Common myeloid progenitor, CD34-positive (primary cell): ENCODE results near the gene NCF4.
A peak's percentile ranks its signal among the peaks of the same experiment; 100 is the strongest.

ENCODE experiments used
- CTCF ChIA-PET: fragments of 350-600 bp; sonication (Branson Sonifier 250); formaldehyde crosslinking; loops from one replicate; lab custom pipeline; 2021; ENCODE audit warnings: antibody characterized with exemption; lab: Charles Lee
- POLR2A ChIA-PET: fragments of 350-600 bp; sonication (Branson Sonifier 250); formaldehyde crosslinking; loops from one replicate; lab custom pipeline; 2021; ENCODE audit warnings: antibody characterized with exemption; lab: Charles Lee
- DNase-seq, 3 donors: peaks; one replicate each; pipeline versions ENCODE4 v3.0.0 to v3.0.0-alpha.2; 2013
- H3K27ac ChIP-seq, 2 experiments: 1 replicate in 1 of 2; 2 replicates in 1 of 2; pipeline ENCODE4 v1.7.0; 2013; ENCODE audit warnings: inconsistent platforms in 2 of 2, low read length in 2 of 2, mild to moderate bottlenecking in 2 of 2, low read depth in 1 of 2, moderate library complexity in 1 of 2; ENCODE audit not compliant: severe bottlenecking in 2 of 2, insufficient read depth in 1 of 2, poor library complexity in 1 of 2
- H3K27me3 ChIP-seq, 5 experiments: replicated peaks in 2 of 5; 1 replicate in 3 of 5; 2 replicates in 2 of 5; pipeline versions ENCODE4 v1.6.1 to v1.7.0; 2013; ENCODE audit warnings: low read length in 4 of 5, mild to moderate bottlenecking in 2 of 5, moderate library complexity in 2 of 5, inconsistent platforms in 1 of 5; ENCODE audit not compliant: insufficient read depth in 5 of 5, control insufficient read depth in 4 of 5
- H3K36me3 ChIP-seq, 4 experiments: 1 replicate in 2 of 4; 2 replicates in 2 of 4; pipeline versions ENCODE4 v1.6.1 to v1.7.0; 2013; ENCODE audit warnings: low read length in 3 of 4, control low read depth in 1 of 4, mild to moderate bottlenecking in 1 of 4; ENCODE audit not compliant: control insufficient read depth in 4 of 4, insufficient read depth in 4 of 4
- H3K4me1 ChIP-seq, 4 experiments: 1 replicate in 3 of 4; 2 replicates in 1 of 4; pipeline versions ENCODE4 v1.6.1 to v1.7.1; 2013; ENCODE audit warnings: low read length in 3 of 4, mild to moderate bottlenecking in 3 of 4, control low read depth in 1 of 4, inconsistent platforms in 1 of 4, moderate library complexity in 1 of 4; ENCODE audit not compliant: control insufficient read depth in 4 of 4, insufficient read depth in 4 of 4; ENCODE audit errors: control extremely low read depth in 1 of 4
- H3K4me3 ChIP-seq, 7 experiments: 1 replicate in 4 of 7; 2 replicates in 3 of 7; pipeline versions ENCODE4 v1.5.1 to v1.7.0; 2013; ENCODE audit warnings: mild to moderate bottlenecking in 7 of 7, low read length in 6 of 7, moderate library complexity in 6 of 7, inconsistent platforms in 2 of 7, low read depth in 2 of 7, control low read depth in 1 of 7; ENCODE audit not compliant: insufficient read depth in 4 of 7, control insufficient read depth in 1 of 7; ENCODE audit errors: extremely low read depth in 1 of 7
- H3K9me3 ChIP-seq, 5 experiments: 1 replicate in 4 of 5; 2 replicates in 1 of 5; pipeline versions ENCODE4 v1.6.1 to v1.7.1; 2013; ENCODE audit warnings: low read length in 4 of 5, mild to moderate bottlenecking in 2 of 5, inconsistent platforms in 1 of 5, low read depth in 1 of 5, moderate library complexity in 1 of 5; ENCODE audit not compliant: control insufficient read depth in 4 of 5, insufficient read depth in 2 of 5; ENCODE audit errors: control extremely low read depth in 1 of 5
- WGBS: methylation state at CpG from one replicate; pipeline ENCODE4 v1.1.5; 2013; ENCODE audit not compliant: insufficient coverage; 5-methylcytosine and 5-hydroxymethylcytosine counted together

NCF4 gene

DNA sequence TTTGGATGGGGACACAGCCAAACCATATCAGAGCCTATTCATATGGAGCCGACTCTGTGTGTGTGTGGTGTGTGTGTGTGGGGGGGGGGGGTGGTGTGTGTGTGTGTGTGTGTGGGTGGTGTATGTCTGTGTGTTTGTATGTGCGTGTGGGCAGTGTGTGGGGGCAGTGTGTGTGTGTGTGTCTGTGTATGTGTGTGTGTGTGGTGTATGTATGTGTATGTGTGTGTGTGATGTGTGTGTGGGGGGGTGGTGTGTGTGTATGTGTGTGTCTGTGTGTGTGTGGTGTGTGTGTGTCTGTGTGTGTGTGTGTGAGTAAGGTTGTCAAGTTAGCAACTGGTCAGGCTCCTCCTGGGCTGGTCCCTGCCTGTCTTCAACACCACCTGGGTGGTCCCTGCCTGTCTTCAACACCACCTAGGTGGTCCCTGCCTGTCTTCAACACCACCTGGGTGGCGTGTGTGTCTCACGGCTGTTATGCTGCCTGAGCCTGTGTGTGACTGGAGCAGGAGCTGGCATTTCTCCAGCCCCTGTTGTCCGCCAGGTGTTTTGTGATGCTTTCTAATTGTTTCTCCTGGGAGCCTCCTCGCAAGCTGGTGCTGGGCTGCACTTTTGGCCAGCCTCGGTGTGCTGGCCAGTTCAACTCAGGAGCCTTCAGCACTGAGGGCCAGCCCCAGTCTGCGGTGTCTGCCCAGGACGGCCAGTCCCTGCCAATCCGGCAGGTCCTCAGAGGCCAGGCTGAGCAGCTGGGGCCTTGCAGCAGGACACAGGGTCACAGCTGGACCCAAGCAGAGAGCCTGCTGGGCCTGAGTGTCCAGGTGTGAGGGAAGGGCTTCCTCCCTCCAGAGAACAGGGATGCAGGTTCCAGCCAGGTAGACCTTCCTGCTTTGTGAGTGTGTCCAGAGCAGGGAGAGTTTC is 22.4 kb upstream of the NCF4 start:
- Histone ChIP-seq H3K4me3 (no peak overlapping the region), H3K27me3 (peaks cover 0 to 2% (median 1%) of the 10 kb centered on the region in 5 experiments), H3K9me3 (peaks cover 0 to 5% (median 2%) of the 10 kb centered on the region in 5 experiments), H3K27ac (no peak overlapping the region), H3K36me3 (no peaks in the 10 kb centered on the region), H3K4me1 (peaks cover 3 to 8% (median 5%) of the 10 kb centered on the region in 4 experiments)
- 99% methylated on average over 8 of the region's 10 CpGs for WGBS
- POLR2A ChIA-PET = no interaction called here
- DNase-seq = no peak
- CTCF ChIA-PET = interaction anchor here (1.6 kb wide), 1 partner anchor 34 kb away, joined by 4 read pairs; no protein-coding TSS in a partner anchor

DNA sequence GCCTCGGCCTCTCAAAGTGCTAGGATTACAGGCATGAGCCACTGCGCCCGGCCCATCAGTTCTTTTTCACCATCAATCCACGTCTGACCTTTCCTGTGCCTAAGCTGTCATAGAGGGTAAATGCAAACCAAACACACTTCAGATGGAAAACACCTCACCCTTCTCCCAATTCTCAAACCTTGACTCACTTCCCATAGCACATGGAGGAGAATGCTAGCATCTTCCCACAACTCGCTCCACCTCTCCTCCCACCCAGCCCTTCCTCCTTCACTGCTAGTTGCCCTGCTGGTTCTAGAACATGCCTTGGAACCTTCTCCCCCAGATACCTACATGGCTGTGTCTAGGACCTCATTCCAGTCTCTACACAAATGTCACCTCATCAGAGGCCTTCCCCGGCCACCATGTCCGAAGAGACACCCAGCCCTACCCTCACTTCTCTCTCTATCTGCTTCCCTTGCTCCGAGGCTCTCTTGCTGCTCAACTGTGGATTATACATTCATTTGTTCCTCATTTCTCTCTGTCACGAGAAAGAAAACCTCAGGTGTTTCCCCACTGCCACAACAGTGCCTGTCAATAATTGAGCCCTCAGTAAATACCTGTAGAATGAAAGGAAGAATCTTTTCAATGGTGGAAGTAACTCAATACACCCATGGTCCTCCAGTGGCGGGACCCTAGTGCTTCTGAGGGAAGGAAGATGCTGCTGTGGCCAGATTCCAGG is 21.3 kb upstream of the NCF4 start:
- H3K27ac ChIP-seq = no peak overlapping the region
- H3K9me3 ChIP-seq = peaks cover 0 to 3% (median 2%) of the 10 kb centered on the region in 5 experiments
- ChIA-PET CTCF (interaction anchor here (1.5 kb wide), 1 partner anchor 17 kb away, joined by 6 read pairs; no protein-coding TSS in a partner anchor), POLR2A (no interaction called here)
- H3K27me3 ChIP-seq = peaks cover 0 to 2% (median under 1%) of the 10 kb centered on the region in 5 experiments
- no peaks in the 10 kb centered on the region for H3K36me3 ChIP-seq
- H3K4me1 ChIP-seq = peaks cover 3 to 8% (median 5%) of the 10 kb centered on the region in 4 experiments
- WGBS = 88% methylated on average over 8 of the region's 10 CpGs
- peak in 2 of 3 donors; percentile 52 to 58 for DNase-seq
- H3K4me3 ChIP-seq = no peak overlapping the region

DNA sequence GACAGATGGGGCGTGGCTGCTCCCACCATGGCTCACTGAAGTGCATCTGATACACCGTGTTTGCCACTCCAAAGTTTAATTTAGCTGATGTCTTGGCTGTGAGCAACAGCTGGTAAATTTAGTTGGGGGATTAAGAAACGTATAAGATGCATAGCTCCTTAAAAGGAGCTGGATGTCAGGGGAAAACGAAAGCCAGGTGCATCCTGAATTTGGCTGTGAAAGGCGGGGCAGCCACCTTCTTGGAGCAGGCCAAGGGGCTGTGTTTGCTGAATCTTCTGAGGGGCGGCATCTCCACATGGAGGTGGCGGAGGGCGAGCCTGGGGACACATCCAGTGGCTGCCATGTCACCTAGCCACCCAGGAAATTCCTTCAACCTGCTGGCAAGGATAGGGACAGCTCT is 20.7 kb upstream of the NCF4 start:
- ChIA-PET CTCF (interaction anchor here (1.0 to 1.5 kb wide), 2 partner anchors 13 to 16 kb away, joined by 3 to 6 read pairs; no protein-coding TSS in a partner anchor), POLR2A (no interaction called here)
- no peaks in the 10 kb centered on the region for H3K36me3 ChIP-seq
- peak in 2 of 3 donors; percentile 71 to 80 for DNase-seq
- peaks cover 3 to 8% (median 7%) of the 10 kb centered on the region in 4 experiments for H3K4me1 ChIP-seq
- no peak overlapping the region for H3K4me3 ChIP-seq
- peaks cover 0 to 2% (median 0%) of the 10 kb centered on the region in 5 experiments for H3K27me3 ChIP-seq
- WGBS = 57% methylated on average over 5 of the region's 8 CpGs
- peaks cover 0 to 3% (median 2%) of the 10 kb centered on the region in 5 experiments for H3K9me3 ChIP-seq
- H3K27ac ChIP-seq = no peak overlapping the region

DNA sequence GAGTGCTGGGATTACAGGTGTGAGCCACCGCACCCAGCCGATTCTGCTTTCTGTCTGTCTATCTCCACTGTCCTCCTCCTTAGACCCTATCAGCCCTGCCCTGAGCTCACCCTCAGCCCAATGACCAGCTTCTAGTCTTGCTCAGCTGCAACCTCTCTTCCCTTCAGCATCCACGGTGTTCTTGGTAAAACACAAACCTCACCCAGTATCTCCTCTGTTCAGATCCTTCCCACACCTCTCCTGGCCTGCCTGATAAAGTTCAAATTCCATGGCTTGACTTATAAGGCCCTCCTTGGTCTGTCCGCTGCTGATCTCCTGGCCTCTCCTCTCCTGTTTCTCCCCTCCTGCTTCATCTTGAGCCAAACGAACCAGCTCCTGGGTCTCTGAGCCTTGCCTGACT is 14.5 kb upstream of the NCF4 start:
- Histone ChIP-seq H3K27me3 (peaks cover 0 to 4% (median 0%) of the 10 kb centered on the region in 5 experiments), H3K4me3 (no peak overlapping the region), H3K36me3 (no peaks in the 10 kb centered on the region), H3K4me1 (peaks cover 0 to 4% (median 0%) of the 10 kb centered on the region in 4 experiments), H3K9me3 (no peaks in the 10 kb centered on the region), H3K27ac (no peak overlapping the region)
- 86% methylated on average over 5 of the region's 5 CpGs for WGBS
- CTCF ChIA-PET = interaction anchor here (1.4 kb wide), 2 partner anchors 10 to 12 kb away, joined by 4 to 6 read pairs; no protein-coding TSS in a partner anchor
- no peak for DNase-seq
- POLR2A ChIA-PET = no interaction called here

DNA sequence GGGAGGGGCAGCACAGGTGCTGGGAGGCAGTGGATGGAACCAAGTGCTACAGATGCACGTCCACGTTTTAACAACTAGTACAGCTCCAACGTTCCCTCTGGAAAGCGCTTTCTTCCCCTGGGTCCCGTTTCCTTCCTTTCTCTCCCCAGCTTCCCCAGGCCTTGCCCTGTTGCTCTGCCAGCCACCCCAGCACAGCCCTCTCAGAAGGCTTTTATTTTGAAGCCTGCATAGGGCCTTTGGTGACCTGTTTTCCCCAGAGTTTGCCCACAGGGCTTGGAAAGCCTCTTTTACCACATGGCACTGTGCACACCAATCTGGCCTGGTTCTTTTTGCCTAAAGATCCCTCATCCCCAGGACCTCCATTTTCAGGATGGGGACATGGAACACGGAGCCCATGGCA is 13.9 kb upstream of the NCF4 start:
- DNase-seq = no peak
- no peaks in the 10 kb centered on the region for H3K36me3 ChIP-seq
- ChIA-PET CTCF (interaction anchor here (1.4 kb wide), 1 partner anchor 9 kb away, joined by 6 read pairs; no protein-coding TSS in a partner anchor), POLR2A (no interaction called here)
- peaks cover 0 to 4% (median 0%) of the 10 kb centered on the region in 4 experiments for H3K4me1 ChIP-seq
- peaks cover 0 to 5% (median 0%) of the 10 kb centered on the region in 5 experiments for H3K27me3 ChIP-seq
- H3K9me3 ChIP-seq = no peaks in the 10 kb centered on the region
- no peak overlapping the region for H3K27ac ChIP-seq
- H3K4me3 ChIP-seq = no peak overlapping the region
- WGBS = 77% methylated on average over 5 of the region's 6 CpGs

DNA sequence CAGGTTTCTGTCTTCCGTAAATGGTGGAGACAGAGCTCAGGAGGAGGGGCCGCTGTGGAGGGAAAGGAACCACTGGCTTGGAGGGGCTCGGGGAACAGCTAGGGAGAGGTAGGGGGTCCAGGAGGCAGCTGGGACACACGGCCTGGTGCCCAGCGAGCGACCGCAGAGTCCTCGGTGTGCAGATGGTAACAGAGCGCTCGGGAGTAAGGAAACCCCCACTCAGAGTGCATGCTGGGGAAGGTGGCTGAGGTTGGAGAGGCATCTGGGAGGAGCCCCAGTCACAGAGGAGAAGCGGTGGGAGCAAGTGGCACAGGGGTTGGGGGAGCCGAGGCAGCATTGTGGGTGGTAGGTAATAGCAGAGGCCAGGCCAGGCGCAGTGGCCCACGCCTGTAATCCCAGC is 10.8 kb upstream of the NCF4 start:
- Histone ChIP-seq H3K9me3 (peaks cover 0 to 4% (median 0%) of the 10 kb centered on the region in 5 experiments), H3K36me3 (no peaks in the 10 kb centered on the region), H3K27ac (no peak overlapping the region), H3K4me1 (peaks cover 0 to 18% (median 15%) of the 10 kb centered on the region in 4 experiments), H3K4me3 (no peak overlapping the region), H3K27me3 (peaks cover 0 to 5% (median 0%) of the 10 kb centered on the region in 5 experiments)
- ChIA-PET POLR2A (no interaction called here), CTCF (interaction anchor here (1.2 kb wide), 1 partner anchor 269 kb away, joined by 3 read pairs; no protein-coding TSS in a partner anchor)
- WGBS = 97% methylated on average over 4 of the region's 14 CpGs
- no peak for DNase-seq
